Measurements from ENCODE around the gene SLC12A1.

GRCh38 chr15:48233246-48233645 lies 27.1 kb downstream of the SLC12A1 start:
- no peak for TF ChIP-seq POLR2A (IDR thresholded peaks at IDR 0.05; ENCODE audit: low read depth)
- TF ChIP-seq CTCF (IDR thresholded peaks at IDR 0.05): no peak
- TF ChIP-seq EP300 (IDR thresholded peaks at IDR 0.05): no peak
- no peak for TF ChIP-seq POLR2AphosphoS5 (IDR thresholded peaks at IDR 0.05)

Measured in esophagus muscularis mucosa (tissue), 4 donors.